Activated CD4-positive, alpha-beta T cell treated with anti-CD3 and anti-CD28 coated beads, Interleukin-2, amount 10 ng/mL, durations not matched to agents 7 days and 5 days (primary cell): Measurements from ENCODE around the gene ERCC1. TPM values are rescaled to one million over a fixed set of nuclear protein-coding genes. Genes with fewer than 3 reads are reported as not detected.
A peak's percentile ranks its signal among the peaks of the same experiment; 100 is the strongest.

Experiments
- CTCF ChIA-PET: fragments of 350-600 bp; sonication (Branson Sonifier 250); formaldehyde crosslinking; loops from one replicate; lab custom pipeline; 2021; ENCODE audit warnings: antibody characterized with exemption; lab: Charles Lee
- POLR2A ChIA-PET: fragments of 350-600 bp; sonication (Branson Sonifier 250); formaldehyde crosslinking; loops from one replicate; lab custom pipeline; 2021; ENCODE audit warnings: antibody characterized with exemption; lab: Charles Lee
- DNase-seq: peaks from one replicate; pipeline ENCODE4 v3.0.0-alpha.2; 2020
- H3K27ac Mint-ChIP-seq: one replicate; pipeline ENCODE4 v1.8.0; 2021; ENCODE audit warnings: mild to moderate bottlenecking, moderate library complexity, mixed read lengths
- H3K27me3 Mint-ChIP-seq: one replicate; pipeline ENCODE4 v1.8.0; 2021; ENCODE audit warnings: mixed read lengths
- H3K36me3 Mint-ChIP-seq: one replicate; pipeline ENCODE4 v1.8.0; 2021; ENCODE audit warnings: low read depth, mixed read lengths
- H3K4me1 Mint-ChIP-seq: one replicate; pipeline ENCODE4 v1.8.0; 2021; ENCODE audit warnings: mixed read lengths
- H3K4me3 Mint-ChIP-seq: one replicate; pipeline ENCODE4 v1.8.0; 2021; ENCODE audit warnings: mild to moderate bottlenecking, moderate library complexity, mixed read lengths
- H3K9me3 Mint-ChIP-seq: one replicate; pipeline ENCODE4 v1.8.0; 2021; ENCODE audit warnings: mixed read lengths
- total RNA-seq, 2 experiments: library from RNA; stranded (reverse); gene quantifications; one replicate each; pipeline ENCODE4 v1.2.3, GENCODE V29; 2021

ERCC1 gene
- total RNA-seq, 2 experiments from 2014 or later = 59.9 to 66.1 TPM

GRCh38 chr19:45467456-45468158 is 43.9 kb upstream of the ERCC1 start, which contains the start of gene FOSB:
Gene FOSB, plus strand, starts transcription at chr19:45467996. Its CDS starts 591 bp downstream, at chr19:45468587.
- POLR2A ChIA-PET = interaction anchor here (0.6 kb wide), 1 partner anchor 28 kb away, joined by 3 read pairs; no protein-coding TSS in a partner anchor

GRCh38 chr19:45467115-45467455 is 43.4 kb upstream of the ERCC1 start:
- no peak for DNase-seq
- Mint-ChIP-seq H3K9me3 (no peaks in the 10 kb centered on the region), H3K4me1 (peaks cover 29% of the 10 kb centered on the region), H3K27me3 (peaks cover 18% of the 10 kb centered on the region), H3K27ac (peak overlapping the region; percentile 43), H3K4me3 (peak overlapping the region; percentile 89), H3K36me3 (no peaks in the 10 kb centered on the region)
- CTCF ChIA-PET = interaction anchor here (0.5 to 16.9 kb wide), 7 partner anchors 10 to 57 kb away, joined by 3 to 310 read pairs (median 8); no protein-coding TSS in a partner anchor
- POLR2A ChIA-PET = interaction anchor here (0.6 kb wide), 1 partner anchor 27 kb away, joined by 3 read pairs; no protein-coding TSS in a partner anchor

More at GRCh38 chr19:45467456-45468158, 43.9 kb upstream of the ERCC1 start, which contains the start of gene FOSB:
- CTCF ChIA-PET = interaction anchor here (0.5 to 16.9 kb wide), 9 partner anchors 9 to 57 kb away, joined by 3 to 310 read pairs (median 5); no protein-coding TSS in a partner anchor
- peak; percentile 95 for DNase-seq
- no peaks in the 10 kb centered on the region for H3K36me3 Mint-ChIP-seq
- H3K27ac Mint-ChIP-seq = peak within 1 kb of the TSS; percentile 95
- H3K27me3 Mint-ChIP-seq = peaks cover 22% of the 10 kb centered on the region
- H3K9me3 Mint-ChIP-seq = no peaks in the 10 kb centered on the region
- H3K4me3 Mint-ChIP-seq = peak within 1 kb of the TSS; percentile 89
- H3K4me1 Mint-ChIP-seq = peaks cover 30% of the 10 kb centered on the region

DNA sequence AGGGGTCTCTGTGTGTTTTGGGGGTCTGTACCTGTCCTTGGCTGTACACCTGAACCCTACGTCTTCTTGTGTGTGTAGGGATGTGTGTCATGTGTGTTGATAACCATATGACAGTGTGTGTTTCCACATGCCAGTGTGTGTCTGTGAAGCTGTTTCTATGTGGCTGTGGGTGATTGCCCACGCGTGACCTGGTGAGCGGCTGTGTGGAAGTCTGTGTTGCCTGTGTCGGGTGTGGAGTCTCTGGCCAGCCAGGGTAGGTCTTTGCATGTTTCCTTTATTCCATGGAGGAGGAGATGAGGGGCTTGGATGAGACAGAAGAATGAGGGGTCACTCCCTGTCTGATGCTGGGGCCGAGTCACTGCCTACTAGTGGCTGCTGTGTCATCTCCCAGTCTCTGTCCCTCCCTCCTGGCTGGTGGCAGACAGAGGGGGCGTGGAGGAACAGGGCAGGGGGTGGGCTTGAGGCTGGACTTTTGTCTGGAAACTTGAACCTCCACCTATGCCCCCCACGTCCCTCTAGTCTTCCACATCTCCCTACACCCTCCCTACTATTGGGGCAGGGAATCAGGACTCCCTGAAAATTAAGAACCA is 41.2 kb upstream of the ERCC1 start:
- Mint-ChIP-seq H3K27me3 (peaks cover 8% of the 10 kb centered on the region), H3K9me3 (no peaks in the 10 kb centered on the region), H3K27ac (no peak overlapping the region), H3K4me3 (no peak overlapping the region), H3K4me1 (peaks cover 20% of the 10 kb centered on the region), H3K36me3 (no peaks in the 10 kb centered on the region)
- no peak for DNase-seq
- ChIA-PET POLR2A (no interaction called here), CTCF (interaction anchor here (2.5 kb wide), 1 partner anchor 26 kb away, joined by 12 read pairs; no protein-coding TSS in a partner anchor)

DNA sequence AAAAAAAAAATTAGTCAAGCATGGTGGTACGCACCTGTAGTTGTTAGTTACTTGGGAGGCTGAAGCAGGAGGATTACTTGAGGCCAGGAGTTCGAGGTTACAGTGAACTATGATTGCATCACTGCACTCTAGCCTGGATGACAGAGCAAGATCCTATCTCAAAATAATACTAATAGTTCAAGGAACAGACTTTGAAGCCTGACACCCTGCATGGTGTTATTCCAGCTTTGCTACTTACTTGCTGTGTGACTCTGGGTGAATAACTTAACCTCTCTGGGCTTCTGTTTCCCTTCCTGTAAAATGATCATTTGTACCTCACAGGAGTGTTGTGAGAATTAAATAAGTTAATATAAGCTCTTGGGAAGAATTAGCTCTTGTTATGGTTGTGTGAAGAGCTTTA is 40.6 kb upstream of the ERCC1 start:
- H3K27me3 Mint-ChIP-seq = peaks cover 8% of the 10 kb centered on the region
- H3K9me3 Mint-ChIP-seq = no peaks in the 10 kb centered on the region
- peaks cover 13% of the 10 kb centered on the region for H3K4me1 Mint-ChIP-seq
- H3K4me3 Mint-ChIP-seq = no peak overlapping the region
- CTCF ChIA-PET = interaction anchor here (2.5 kb wide), 1 partner anchor 25 kb away, joined by 12 read pairs; no protein-coding TSS in a partner anchor
- no peaks in the 10 kb centered on the region for H3K36me3 Mint-ChIP-seq
- no peak overlapping the region for H3K27ac Mint-ChIP-seq
- DNase-seq = no peak
- POLR2A ChIA-PET = no interaction called here

GRCh38 chr19:45463241-45463640 is 39.5 kb upstream of the ERCC1 start:
- Mint-ChIP-seq H3K4me3 (no peak overlapping the region), H3K4me1 (peaks cover 8% of the 10 kb centered on the region), H3K27me3 (peaks cover 8% of the 10 kb centered on the region), H3K36me3 (no peaks in the 10 kb centered on the region), H3K27ac (no peak overlapping the region), H3K9me3 (no peaks in the 10 kb centered on the region)
- ChIA-PET POLR2A (no interaction called here), CTCF (interaction anchor here (0.6 to 3.4 kb wide), 3 partner anchors 15 to 24 kb away, joined by 3 to 13 read pairs (median 12); no protein-coding TSS in a partner anchor)
- no peak for DNase-seq

DNA sequence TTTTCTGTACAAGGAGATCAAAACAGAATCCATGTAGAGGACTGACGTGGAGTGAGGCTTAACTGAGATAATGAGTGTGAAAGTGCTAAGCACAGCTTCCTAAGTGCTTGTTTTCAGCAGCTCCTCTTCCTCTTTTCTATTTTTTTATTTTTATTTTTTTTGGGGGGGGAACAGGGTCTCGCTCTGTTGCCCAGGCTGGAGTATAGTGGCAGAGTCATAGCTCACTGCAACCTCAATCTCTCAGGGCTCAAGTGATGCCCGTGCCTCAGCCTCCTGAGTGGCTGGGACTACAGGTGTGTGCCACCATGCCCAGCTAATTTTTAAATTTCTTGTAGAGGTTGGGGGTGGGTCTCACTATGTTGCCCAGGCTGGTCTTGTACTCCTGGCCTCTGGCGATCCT is 38.5 kb upstream of the ERCC1 start:
- H3K4me3 Mint-ChIP-seq = no peak overlapping the region
- peaks cover 3% of the 10 kb centered on the region for H3K4me1 Mint-ChIP-seq
- H3K36me3 Mint-ChIP-seq = no peaks in the 10 kb centered on the region
- no peak overlapping the region for H3K27ac Mint-ChIP-seq
- ChIA-PET POLR2A (no interaction called here), CTCF (interaction anchor here (0.8 to 3.4 kb wide), 5 partner anchors 17 to 180 kb away, joined by 3 to 13 read pairs (median 4); no protein-coding TSS in a partner anchor)
- no peaks in the 10 kb centered on the region for H3K9me3 Mint-ChIP-seq
- H3K27me3 Mint-ChIP-seq = peaks cover 8% of the 10 kb centered on the region
- no peak for DNase-seq

- H3K4me1 Mint-ChIP-seq = peaks cover 7% of the 10 kb centered on the region
- no peaks in the 10 kb centered on the region for H3K9me3 Mint-ChIP-seq
- no peaks in the 10 kb centered on the region for H3K36me3 Mint-ChIP-seq
- ChIA-PET POLR2A (no interaction called here), CTCF (interaction anchor here (1.0 to 3.4 kb wide), 3 partner anchors 21 to 24 kb away, joined by 3 to 13 read pairs (median 3); no protein-coding TSS in a partner anchor)
- H3K27ac Mint-ChIP-seq = no peak overlapping the region
- peaks cover 6% of the 10 kb centered on the region for H3K27me3 Mint-ChIP-seq
- no peak overlapping the region for H3K4me3 Mint-ChIP-seq
- DNase-seq = no peak
Measured at GRCh38 chr19:45460807-45461347, 37.2 kb upstream of the ERCC1 start.

DNA sequence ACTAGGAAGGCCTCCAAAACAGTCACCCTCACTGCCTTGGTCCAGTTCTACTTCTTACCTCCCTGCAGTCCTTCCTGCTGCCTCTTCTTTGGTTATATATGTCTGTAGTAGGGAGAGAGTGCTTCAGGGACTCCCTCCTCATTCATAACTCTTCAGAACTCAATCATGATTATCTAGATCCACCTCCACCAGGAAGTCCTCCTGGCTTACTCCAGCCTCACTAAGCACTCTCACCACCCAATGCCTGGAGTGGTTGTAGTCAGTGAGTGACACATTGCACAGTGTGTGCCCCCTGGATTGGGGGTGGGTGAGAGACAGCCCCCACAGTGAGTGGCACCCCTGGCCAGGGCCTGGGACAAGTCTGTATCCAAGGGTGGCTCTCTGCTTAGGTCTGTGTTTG is 34.1 kb upstream of the ERCC1 start:
- Mint-ChIP-seq H3K4me3 (no peak overlapping the region), H3K27me3 (peaks cover 4% of the 10 kb centered on the region), H3K4me1 (peaks cover 14% of the 10 kb centered on the region), H3K9me3 (no peaks in the 10 kb centered on the region), H3K36me3 (no peaks in the 10 kb centered on the region), H3K27ac (peak overlapping the region; percentile 65)
- CTCF ChIA-PET = interaction anchor here (0.6 to 4.9 kb wide), 7 partner anchors 12 to 184 kb away, joined by 3 to 28 read pairs (median 4); no protein-coding TSS in a partner anchor
- DNase-seq = no peak
- POLR2A ChIA-PET = no interaction called here

DNA sequence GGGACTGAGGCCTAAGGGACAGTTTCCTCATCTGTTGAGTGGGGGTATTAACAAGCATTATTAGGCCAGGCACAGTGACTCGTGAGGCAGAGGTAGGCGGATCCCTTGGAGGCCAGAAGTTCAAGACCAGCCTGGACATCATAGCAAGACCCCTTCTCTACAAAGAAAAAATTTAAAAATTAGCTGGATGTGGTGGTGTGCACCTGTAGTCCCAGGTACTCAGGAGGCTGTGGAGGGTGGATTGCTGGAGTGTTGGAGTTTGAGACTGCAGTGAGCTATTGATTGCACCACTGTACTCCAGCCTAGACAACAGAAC is 32.7 kb upstream of the ERCC1 start:
- H3K9me3 Mint-ChIP-seq = no peaks in the 10 kb centered on the region
- H3K4me3 Mint-ChIP-seq = no peak overlapping the region
- H3K27ac Mint-ChIP-seq = no peak overlapping the region
- H3K36me3 Mint-ChIP-seq = no peaks in the 10 kb centered on the region
- DNase-seq = no peak
- peaks cover 23% of the 10 kb centered on the region for H3K4me1 Mint-ChIP-seq
- POLR2A ChIA-PET = no interaction called here
- CTCF ChIA-PET = interaction anchor here (0.6 to 4.9 kb wide), 11 partner anchors 11 to 1272 kb away, joined by 3 to 28 read pairs (median 3); partner anchors contain the start of gene FOSB
- H3K27me3 Mint-ChIP-seq = peaks cover 4% of the 10 kb centered on the region

- no peak overlapping the region for H3K4me3 Mint-ChIP-seq
- H3K9me3 Mint-ChIP-seq = no peaks in the 10 kb centered on the region
- no peak for DNase-seq
- H3K36me3 Mint-ChIP-seq = no peaks in the 10 kb centered on the region
- ChIA-PET CTCF (interaction anchor here (0.6 to 4.9 kb wide), 6 partner anchors 11 to 132 kb away, joined by 3 to 28 read pairs (median 9); no protein-coding TSS in a partner anchor), POLR2A (no interaction called here)
- peaks cover 4% of the 10 kb centered on the region for H3K27me3 Mint-ChIP-seq
- no peak overlapping the region for H3K27ac Mint-ChIP-seq
- H3K4me1 Mint-ChIP-seq = peaks cover 28% of the 10 kb centered on the region
Measured at GRCh38 chr19:45455707-45456499, 32.2 kb upstream of the ERCC1 start.

DNA sequence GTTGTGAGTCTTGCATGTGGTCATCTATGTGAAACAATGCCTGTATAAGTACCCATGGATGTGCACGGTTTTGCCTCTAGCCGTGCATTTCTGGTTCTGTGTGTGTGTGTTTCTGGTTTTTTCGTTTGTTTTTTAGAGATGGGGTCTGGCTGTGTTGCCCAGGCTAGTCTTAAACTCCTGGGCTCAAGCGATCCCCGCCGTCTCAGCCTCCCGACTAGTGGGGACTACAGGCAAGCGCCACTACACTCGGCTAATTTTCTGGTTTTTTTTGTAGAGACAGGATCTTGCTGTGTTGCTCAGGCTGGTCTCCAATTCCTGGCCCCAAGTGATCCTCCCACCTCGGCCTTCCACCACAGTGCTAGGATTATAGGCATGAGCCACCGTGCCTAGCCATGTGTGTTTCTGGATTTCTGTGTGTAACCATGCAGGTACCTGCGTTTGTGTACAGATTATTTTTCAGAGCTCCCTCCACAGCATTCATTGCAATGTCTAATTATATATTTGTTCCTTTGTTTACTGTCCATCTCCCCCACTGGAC is 28.2 kb upstream of the ERCC1 start:
- peak overlapping the region; percentile 93 for H3K27ac Mint-ChIP-seq
- no peaks in the 10 kb centered on the region for H3K9me3 Mint-ChIP-seq
- CTCF ChIA-PET = interaction anchor here (1.3 to 4.7 kb wide), 2 partner anchors 12 to 33 kb away, joined by 3 to 18 read pairs; no protein-coding TSS in a partner anchor
- peaks cover 51% of the 10 kb centered on the region for H3K4me1 Mint-ChIP-seq
- H3K36me3 Mint-ChIP-seq = no peaks in the 10 kb centered on the region
- peaks cover 4% of the 10 kb centered on the region for H3K27me3 Mint-ChIP-seq
- H3K4me3 Mint-ChIP-seq = peak overlapping the region; percentile 83
- no peak for DNase-seq
- POLR2A ChIA-PET = interaction anchor here (0.6 kb wide), 1 partner anchor 1665 kb away, joined by 4 read pairs; no protein-coding TSS in a partner anchor
